A549 (cell line): ENCODE results near the gene GPBP1. TPM values are rescaled to one million over a fixed set of nuclear protein-coding genes. Genes with fewer than 3 reads are reported as not detected.

Source experiments
- ATAC-seq, 2 experiments: fragments of 200-7000 bp in 1 of 2; fragments of >200 bp in 1 of 2; cut with Nextera tagmentation in 1 of 2; cut with Tn5 transposase in 1 of 2; 3 replicates each; pipeline versions ENCODE4 v1.8.0 to v1.9.1; 2018 to 2020; ENCODE audit warnings: mild to moderate bottlenecking in 1 of 2, moderate library complexity in 1 of 2
- CTCF ChIA-PET: fragments of 300-600 bp; sonication (Branson Sonifier 250); formaldehyde crosslinking; extraction: SDS; loops from one replicate; lab custom pipeline; 2021; ENCODE audit warnings: antibody characterized with exemption, inconsistent platforms; lab: Yijun Ruan, JAX
- POLR2A ChIA-PET: fragments of 350-600 bp; formaldehyde crosslinking; extraction: SDS; loops from one replicate; lab custom pipeline; 2021; ENCODE audit warnings: antibody characterized with exemption, inconsistent platforms; lab: Yijun Ruan, JAX
- DNase-seq, 2 experiments: peaks; one replicate each; pipeline versions ENCODE4 v3.0.0 to v3.0.0-alpha.2; 2011 to 2016; ENCODE audit warnings: low read depth in 1 of 2, low spot score in 1 of 2
- FAIRE-seq: peaks from 2 replicates; lab custom pipeline; 2011; peaks lifted over from hg19 to GRCh38; lab: Jason Lieb, UNC
- H3K27ac ChIP-seq, 2 experiments: fragments of >200 bp; sonication (Bioruptor Twin); formaldehyde crosslinking; 3 replicates each; pipeline ENCODE4 v1.5.1; 2016 to 2017
- H3K4me1 ChIP-seq: fragments of >200 bp; sonication (Bioruptor Twin); formaldehyde crosslinking; 3 replicates; pipeline ENCODE4 v1.6.1; 2016
- H3K4me2 ChIP-seq: fragments of >200 bp; sonication (Bioruptor Twin); formaldehyde crosslinking; 3 replicates; pipeline ENCODE4 v1.6.1; 2016
- H3K4me3 ChIP-seq: fragments of >200 bp; sonication (Bioruptor Twin); formaldehyde crosslinking; 3 replicates; pipeline ENCODE4 v1.5.1; 2016
- H3K9me3 ChIP-seq: fragments of >200 bp; sonication (Bioruptor Twin); formaldehyde crosslinking; 3 replicates; pipeline ENCODE4 v1.6.1; 2016
- CBX8 ChIP-seq: fragments of 200-600 bp; sonication (generic); IDR thresholded peaks from 2 replicates; pipeline ENCODE4 v1.6.1; 2016
- CHD2 ChIP-seq: fragments of 150-350 bp; IDR thresholded peaks from 2 replicates; pipeline ENCODE4 v1.6.1; 2014; ENCODE audit warnings: low read length; ENCODE audit not compliant: partially characterized antibody
- CHD4 ChIP-seq: fragments of 200-600 bp; sonication (generic); IDR thresholded peaks from 2 replicates; pipeline ENCODE4 v1.6.1; 2016; ENCODE audit warnings: antibody characterized with exemption, mild to moderate bottlenecking, borderline replicate concordance
- EHMT2 ChIP-seq: fragments of 200-600 bp; sonication (generic); IDR thresholded peaks from 2 replicates; pipeline ENCODE4 v1.6.1; 2016; ENCODE audit warnings: antibody characterized with exemption, low read depth, mild to moderate bottlenecking, moderate library complexity
- JUNB ChIP-seq: fragments of >200 bp; sonication (Bioruptor Twin); formaldehyde crosslinking; IDR thresholded peaks from 2 replicates; pipeline ENCODE4 v1.6.1; 2016
- KDM1A ChIP-seq: fragments of 200-600 bp; sonication (generic); IDR thresholded peaks from 2 replicates; pipeline ENCODE4 v1.6.1; 2016; ENCODE audit warnings: low read depth, mild to moderate bottlenecking
- KDM5A ChIP-seq: fragments of 200-600 bp; sonication (generic); IDR thresholded peaks from 2 replicates; pipeline ENCODE4 v1.6.1; 2016; ENCODE audit warnings: antibody characterized with exemption, mild to moderate bottlenecking
- NR3C1 ChIP-seq: fragments of >200 bp; sonication (Bioruptor Twin); formaldehyde crosslinking; IDR thresholded peaks from 3 replicates; pipeline ENCODE4 v1.6.1; 2017
- PHF8 ChIP-seq: fragments of 200-600 bp; sonication (generic); IDR thresholded peaks from 2 replicates; pipeline ENCODE4 v1.6.1; 2016; ENCODE audit warnings: low read depth, mild to moderate bottlenecking, antibody characterized with exemption, moderate library complexity, borderline replicate concordance
- RFX5 ChIP-seq: fragments of 450-650 bp; IDR thresholded peaks from 2 replicates; pipeline ENCODE4 v1.7.1; 2014; ENCODE audit warnings: antibody characterized with exemption, mild to moderate bottlenecking, moderate library complexity
- SREBF2 ChIP-seq: fragments of 450-650 bp; IDR thresholded peaks from 2 replicates; pipeline ENCODE4 v1.6.1; 2014; ENCODE audit warnings: mild to moderate bottlenecking, moderate library complexity
- ZNF302 ChIP-seq: fragments of 250-450 bp; sonication (Bioruptor Pico); IDR thresholded peaks from 2 replicates; pipeline ENCODE4 v1.9.0; 2021; ENCODE audit warnings: inconsistent platforms, mild to moderate bottlenecking, moderate library complexity
- WGBS: methylation state at CpG from one replicate; pipeline ENCODE4 v1.1.6; 2017; ENCODE audit errors: missing lambda C conversion rate; 5-methylcytosine and 5-hydroxymethylcytosine counted together
- polyA plus RNA-seq, 4 experiments: library from polyadenylated mRNA; depleted of rRNA in 3 of 4; stranded (reverse); fragments of >200 nt; fragmentation: RNase III in 1 of 4; extraction: RNeasy Plus Mini Kit Qiagen cat#74134 plus additional on column Dnase treatment in 1 of 4; gene quantifications; 2 replicates in 3 of 4; 3 replicates in 1 of 4; pipeline ENCODE4 v1.2.3, GENCODE V29; 2011 to 2017
- TF ChIP-seq, protein P1 (sequence below): fragments of 200-600 bp; sonication (generic); IDR thresholded peaks from 2 replicates; pipeline ENCODE4 v1.6.1; 2016; ENCODE audit warnings: antibody characterized with exemption, mild to moderate bottlenecking, moderate library complexity
- TF ChIP-seq, protein P2 (sequence below): fragments of 150-350 bp; IDR thresholded peaks from 2 replicates; pipeline ENCODE4 v1.6.1; 2014; ENCODE audit warnings: low read depth, mild to moderate bottlenecking, low read length
- TF ChIP-seq, protein P3 (sequence below): fragments of 450-650 bp; IDR thresholded peaks from 2 replicates; pipeline ENCODE4 v1.6.1; 2014; ENCODE audit warnings: antibody characterized with exemption
- TF ChIP-seq, protein P4 (sequence below): fragments of 250-450 bp; sonication (Bioruptor Pico); IDR thresholded peaks from 2 replicates; pipeline ENCODE4 v1.5.0; 2020; ENCODE audit warnings: low read depth, mild to moderate bottlenecking, moderate library complexity
- TF ChIP-seq, protein P5 (sequence below): fragments of >200 bp; sonication (Bioruptor Twin); formaldehyde crosslinking; IDR thresholded peaks from 3 replicates; pipeline ENCODE4 v1.6.1; 2016

The GPBP1 gene
- polyA plus RNA-seq, 2 of the 4 experiments (the other 2 are of a cell fraction): 31.0 to 86.0 TPM

DNA sequence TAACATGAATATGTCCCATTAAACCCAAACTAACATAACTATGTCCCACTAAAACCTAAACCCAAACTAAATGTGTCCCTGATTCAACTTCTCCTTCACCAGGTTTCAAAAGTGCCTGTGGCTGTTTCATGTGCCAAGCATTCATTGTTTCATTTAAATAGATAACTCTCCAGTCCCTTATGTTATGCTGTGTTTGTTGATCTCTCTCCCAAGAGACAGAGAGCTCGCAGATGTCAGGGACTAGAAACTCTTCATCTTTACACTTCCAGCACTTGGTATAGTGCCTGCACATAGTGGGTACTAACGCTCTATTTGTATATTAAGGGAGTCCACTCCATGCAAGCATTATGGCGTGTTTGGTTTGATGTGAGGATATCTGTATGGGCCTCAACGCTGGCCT lies 118.0 kb downstream of the GPBP1 start:
- TF ChIP-seq, protein P1, sequence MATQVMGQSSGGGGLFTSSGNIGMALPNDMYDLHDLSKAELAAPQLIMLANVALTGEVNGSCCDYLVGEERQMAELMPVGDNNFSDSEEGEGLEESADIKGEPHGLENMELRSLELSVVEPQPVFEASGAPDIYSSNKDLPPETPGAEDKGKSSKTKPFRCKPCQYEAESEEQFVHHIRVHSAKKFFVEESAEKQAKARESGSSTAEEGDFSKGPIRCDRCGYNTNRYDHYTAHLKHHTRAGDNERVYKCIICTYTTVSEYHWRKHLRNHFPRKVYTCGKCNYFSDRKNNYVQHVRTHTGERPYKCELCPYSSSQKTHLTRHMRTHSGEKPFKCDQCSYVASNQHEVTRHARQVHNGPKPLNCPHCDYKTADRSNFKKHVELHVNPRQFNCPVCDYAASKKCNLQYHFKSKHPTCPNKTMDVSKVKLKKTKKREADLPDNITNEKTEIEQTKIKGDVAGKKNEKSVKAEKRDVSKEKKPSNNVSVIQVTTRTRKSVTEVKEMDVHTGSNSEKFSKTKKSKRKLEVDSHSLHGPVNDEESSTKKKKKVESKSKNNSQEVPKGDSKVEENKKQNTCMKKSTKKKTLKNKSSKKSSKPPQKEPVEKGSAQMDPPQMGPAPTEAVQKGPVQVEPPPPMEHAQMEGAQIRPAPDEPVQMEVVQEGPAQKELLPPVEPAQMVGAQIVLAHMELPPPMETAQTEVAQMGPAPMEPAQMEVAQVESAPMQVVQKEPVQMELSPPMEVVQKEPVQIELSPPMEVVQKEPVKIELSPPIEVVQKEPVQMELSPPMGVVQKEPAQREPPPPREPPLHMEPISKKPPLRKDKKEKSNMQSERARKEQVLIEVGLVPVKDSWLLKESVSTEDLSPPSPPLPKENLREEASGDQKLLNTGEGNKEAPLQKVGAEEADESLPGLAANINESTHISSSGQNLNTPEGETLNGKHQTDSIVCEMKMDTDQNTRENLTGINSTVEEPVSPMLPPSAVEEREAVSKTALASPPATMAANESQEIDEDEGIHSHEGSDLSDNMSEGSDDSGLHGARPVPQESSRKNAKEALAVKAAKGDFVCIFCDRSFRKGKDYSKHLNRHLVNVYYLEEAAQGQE: no peak
- TF ChIP-seq PHF8: no peak
- POLR2A ChIA-PET: no interaction called here
- Histone ChIP-seq H3K4me2 (no peak overlapping the region), H3K4me1 (no peaks in the 10 kb centered on the region), H3K4me3 (no peak overlapping the region), H3K27ac (no peak overlapping the region), H3K9me3 (no peaks in the 10 kb centered on the region; the same call in 2 of the 3 replicates)
- FAIRE-seq (no peak), DNase-seq (no peak), ATAC-seq (no peak)
- CTCF ChIA-PET: no interaction called here
- 85% methylated on average over 4 of the region's 4 CpGs for WGBS

DNA sequence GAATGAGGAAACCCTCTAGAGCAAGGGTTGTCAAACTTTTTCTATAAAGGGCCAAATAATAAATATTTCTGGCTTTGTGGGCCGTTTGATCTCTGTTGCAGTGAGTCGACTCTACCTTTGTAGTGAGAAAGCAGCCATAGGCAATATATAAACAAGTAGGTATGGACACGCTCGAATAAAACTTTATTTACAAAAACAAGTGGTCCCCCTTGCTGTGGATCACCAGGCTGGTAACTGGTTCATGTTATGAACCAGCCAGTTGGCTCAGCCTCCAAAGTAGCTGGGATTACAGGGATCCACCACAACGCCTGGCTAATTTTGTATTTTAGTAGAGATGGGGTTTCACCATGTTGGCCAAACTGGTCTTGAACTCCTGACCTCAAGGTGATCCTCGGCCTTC lies 118.5 kb downstream of the GPBP1 start:
- 76% methylated on average over 6 of the region's 6 CpGs for WGBS
- no peaks in the 10 kb centered on the region; the same call in 2 of the 3 replicates for H3K9me3 ChIP-seq
- H3K27ac ChIP-seq: no peak overlapping the region
- TF ChIP-seq SREBF2 (no peak), EHMT2 (no peak), KDM5A (no peak), JUNB (no peak), CHD2 (no peak), ZNF302 (CRISPR knock-in tag) (no peak), RFX5 (no peak), NR3C1 (no peak), KDM1A (no peak), CBX8 (no peak), CHD4 (no peak)
- TF ChIP-seq, protein P2, sequence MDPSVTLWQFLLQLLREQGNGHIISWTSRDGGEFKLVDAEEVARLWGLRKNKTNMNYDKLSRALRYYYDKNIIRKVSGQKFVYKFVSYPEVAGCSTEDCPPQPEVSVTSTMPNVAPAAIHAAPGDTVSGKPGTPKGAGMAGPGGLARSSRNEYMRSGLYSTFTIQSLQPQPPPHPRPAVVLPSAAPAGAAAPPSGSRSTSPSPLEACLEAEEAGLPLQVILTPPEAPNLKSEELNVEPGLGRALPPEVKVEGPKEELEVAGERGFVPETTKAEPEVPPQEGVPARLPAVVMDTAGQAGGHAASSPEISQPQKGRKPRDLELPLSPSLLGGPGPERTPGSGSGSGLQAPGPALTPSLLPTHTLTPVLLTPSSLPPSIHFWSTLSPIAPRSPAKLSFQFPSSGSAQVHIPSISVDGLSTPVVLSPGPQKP: no peak
- TF ChIP-seq, protein P3, sequence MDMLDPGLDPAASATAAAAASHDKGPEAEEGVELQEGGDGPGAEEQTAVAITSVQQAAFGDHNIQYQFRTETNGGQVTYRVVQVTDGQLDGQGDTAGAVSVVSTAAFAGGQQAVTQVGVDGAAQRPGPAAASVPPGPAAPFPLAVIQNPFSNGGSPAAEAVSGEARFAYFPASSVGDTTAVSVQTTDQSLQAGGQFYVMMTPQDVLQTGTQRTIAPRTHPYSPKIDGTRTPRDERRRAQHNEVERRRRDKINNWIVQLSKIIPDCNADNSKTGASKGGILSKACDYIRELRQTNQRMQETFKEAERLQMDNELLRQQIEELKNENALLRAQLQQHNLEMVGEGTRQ: no peak
- TF ChIP-seq, protein P1: no peak
- TF ChIP-seq, protein P4, sequence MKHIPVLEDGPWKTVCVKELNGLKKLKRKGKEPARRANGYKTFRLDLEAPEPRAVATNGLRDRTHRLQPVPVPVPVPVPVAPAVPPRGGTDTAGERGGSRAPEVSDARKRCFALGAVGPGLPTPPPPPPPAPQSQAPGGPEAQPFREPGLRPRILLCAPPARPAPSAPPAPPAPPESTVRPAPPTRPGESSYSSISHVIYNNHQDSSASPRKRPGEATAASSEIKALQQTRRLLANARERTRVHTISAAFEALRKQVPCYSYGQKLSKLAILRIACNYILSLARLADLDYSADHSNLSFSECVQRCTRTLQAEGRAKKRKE (CRISPR knock-in tag): no peak
- TF ChIP-seq, protein P5, sequence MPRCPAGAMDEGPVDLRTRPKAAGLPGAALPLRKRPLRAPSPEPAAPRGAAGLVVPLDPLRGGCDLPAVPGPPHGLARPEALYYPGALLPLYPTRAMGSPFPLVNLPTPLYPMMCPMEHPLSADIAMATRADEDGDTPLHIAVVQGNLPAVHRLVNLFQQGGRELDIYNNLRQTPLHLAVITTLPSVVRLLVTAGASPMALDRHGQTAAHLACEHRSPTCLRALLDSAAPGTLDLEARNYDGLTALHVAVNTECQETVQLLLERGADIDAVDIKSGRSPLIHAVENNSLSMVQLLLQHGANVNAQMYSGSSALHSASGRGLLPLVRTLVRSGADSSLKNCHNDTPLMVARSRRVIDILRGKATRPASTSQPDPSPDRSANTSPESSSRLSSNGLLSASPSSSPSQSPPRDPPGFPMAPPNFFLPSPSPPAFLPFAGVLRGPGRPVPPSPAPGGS: no peak
- TF ChIP-seq, all 56 proteins: peak for 0
- CTCF ChIA-PET: no interaction called here
- DNase-seq (no peak), FAIRE-seq (no peak), ATAC-seq (no peak)
- Histone ChIP-seq H3K4me2 (no peak overlapping the region), H3K4me1 (no peaks in the 10 kb centered on the region), H3K4me3 (no peak overlapping the region)
- POLR2A ChIA-PET: no interaction called here
